ENCODE results near the gene PCDHGB5.
A peak's percentile ranks its signal among the peaks of the same experiment; 100 is the strongest.
"Not testable (repeated sequence)": the region's sequence is repeated elsewhere in the genome, so short reads cannot be mapped to it uniquely, and the experiment has no call there.

The PCDHGB5 gene

GRCh38 chr5:141413540-141414069 is 15.9 kb downstream of the PCDHGB5 start:
- DNase-seq = no peak

DNA sequence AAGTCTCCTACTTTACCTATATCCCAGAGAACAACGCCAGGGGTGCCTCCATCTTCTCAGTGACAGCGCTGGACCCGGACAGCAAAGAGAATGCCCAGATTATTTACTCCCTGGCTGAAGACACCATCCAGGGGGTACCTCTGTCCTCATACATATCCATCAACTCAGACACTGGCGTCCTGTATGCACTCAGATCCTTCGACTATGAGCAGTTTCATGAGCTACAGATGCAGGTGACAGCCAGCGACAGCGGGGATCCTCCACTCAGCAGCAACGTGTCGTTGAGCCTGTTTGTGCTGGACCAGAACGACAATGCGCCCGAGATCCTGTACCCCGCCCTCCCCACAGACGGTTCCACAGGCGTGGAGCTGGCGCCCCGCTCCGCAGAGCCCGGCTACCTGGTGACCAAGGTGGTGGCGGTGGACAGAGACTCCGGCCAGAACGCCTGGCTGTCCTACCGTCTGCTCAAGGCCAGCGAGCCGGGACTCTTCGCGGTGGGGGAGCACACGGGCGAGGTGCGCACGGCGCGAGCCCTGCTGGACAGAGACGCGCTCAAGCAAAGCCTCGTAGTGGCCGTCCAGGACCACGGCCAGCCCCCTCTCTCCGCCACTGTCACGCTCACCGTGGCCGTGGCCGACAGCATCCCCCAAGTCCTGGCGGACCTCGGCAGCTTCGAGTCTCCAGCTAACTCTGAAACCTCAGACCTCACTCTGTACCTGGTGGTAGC is 17.0 kb downstream of the PCDHGB5 start:
- not testable (repeated sequence) for DNase-seq

- DNase-seq = not testable (repeated sequence)
These were observed 17.5 kb downstream of the PCDHGB5 start for GRCh38 chr5:141415275-141415618.

- peak; percentile 13 for DNase-seq
These were observed 19.9 kb downstream of the PCDHGB5 start, which contains the start of gene PCDHGB7 for GRCh38 chr5:141417494-141418172. PCDHGB7 (plus strand) TSS chr5:141417677; CDS start chr5:141417860, 183 bp downstream.

DNA sequence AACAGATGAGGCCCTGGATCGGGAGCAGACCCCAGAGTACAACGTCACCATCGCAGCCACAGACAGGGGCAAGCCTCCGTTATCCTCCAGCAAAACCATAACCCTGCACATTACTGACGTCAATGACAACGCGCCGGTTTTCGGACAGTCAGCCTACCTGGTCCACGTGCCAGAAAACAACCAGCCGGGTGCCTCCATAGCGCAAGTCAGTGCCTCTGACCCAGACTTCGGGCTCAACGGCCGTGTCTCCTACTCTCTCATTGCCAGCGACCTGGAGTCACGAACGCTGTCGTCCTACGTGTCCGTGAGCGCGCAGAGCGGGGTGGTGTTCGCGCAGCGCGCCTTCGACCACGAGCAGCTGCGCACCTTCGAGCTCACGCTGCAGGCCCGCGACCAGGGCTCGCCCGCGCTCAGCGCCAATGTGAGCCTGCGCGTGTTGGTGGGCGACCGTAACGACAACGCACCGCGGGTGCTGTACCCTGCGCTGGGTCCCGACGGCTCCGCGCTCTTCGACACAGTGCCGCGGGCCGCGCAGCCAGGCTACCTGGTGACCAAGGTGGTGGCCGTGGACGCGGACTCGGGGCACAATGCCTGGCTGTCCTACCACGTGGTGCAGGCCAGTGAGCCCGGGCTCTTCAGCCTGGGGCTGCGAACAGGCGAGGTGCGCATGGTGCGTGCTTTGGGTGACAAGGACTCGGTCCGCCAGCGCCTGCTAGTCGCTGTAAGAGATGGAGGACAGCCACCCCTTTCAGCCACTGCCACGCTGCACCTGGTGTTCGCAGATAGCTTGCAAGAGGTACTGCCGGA is 21.5 kb downstream of the PCDHGB5 start:
- DNase-seq = no peak

GRCh38 chr5:141420855-141421488 is 23.2 kb downstream of the PCDHGB5 start, which contains the start of gene PCDHGA11:
PCDHGA11 (plus strand) TSS chr5:141421051; CDS start chr5:141421228, 177 bp downstream.
- DNase-seq = no peak

DNA sequence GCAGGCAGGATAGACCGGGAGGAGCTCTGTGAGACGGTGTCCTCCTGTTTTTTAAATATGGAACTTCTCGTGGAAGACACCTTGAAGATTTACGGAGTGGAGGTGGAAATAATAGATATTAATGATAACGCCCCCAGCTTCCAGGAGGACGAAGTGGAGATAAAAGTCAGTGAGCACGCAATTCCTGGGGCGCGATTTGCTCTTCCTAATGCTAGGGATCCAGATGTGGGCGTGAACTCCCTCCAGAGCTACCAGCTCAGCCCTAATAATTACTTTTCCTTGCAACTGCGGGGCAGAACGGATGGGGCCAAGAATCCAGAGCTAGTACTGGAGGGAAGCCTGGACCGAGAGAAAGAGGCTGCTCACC is 23.7 kb downstream of the PCDHGB5 start:
- no peak for DNase-seq

DNA sequence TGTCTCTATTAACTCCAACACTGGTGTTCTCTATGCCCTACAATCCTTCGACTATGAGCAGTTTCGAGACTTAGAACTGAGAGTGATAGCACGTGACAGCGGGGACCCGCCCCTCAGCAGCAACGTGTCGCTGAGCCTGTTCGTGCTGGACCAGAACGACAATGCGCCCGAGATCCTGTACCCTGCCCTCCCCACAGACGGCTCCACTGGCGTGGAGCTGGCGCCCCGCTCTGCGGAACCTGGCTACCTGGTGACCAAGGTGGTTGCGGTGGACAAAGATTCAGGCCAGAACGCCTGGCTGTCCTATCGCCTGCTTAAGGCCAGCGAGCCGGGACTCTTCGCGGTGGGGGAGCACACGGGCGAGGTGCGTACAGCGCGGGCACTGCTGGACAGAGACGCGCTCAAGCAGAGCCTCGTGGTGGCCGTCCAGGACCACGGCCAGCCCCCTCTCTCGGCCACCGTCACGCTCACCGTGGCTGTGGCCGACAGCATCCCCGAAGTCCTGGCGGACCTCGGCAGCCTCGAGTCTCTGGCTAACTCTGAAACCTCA is 25.1 kb downstream of the PCDHGB5 start:
- no peak for DNase-seq

DNA sequence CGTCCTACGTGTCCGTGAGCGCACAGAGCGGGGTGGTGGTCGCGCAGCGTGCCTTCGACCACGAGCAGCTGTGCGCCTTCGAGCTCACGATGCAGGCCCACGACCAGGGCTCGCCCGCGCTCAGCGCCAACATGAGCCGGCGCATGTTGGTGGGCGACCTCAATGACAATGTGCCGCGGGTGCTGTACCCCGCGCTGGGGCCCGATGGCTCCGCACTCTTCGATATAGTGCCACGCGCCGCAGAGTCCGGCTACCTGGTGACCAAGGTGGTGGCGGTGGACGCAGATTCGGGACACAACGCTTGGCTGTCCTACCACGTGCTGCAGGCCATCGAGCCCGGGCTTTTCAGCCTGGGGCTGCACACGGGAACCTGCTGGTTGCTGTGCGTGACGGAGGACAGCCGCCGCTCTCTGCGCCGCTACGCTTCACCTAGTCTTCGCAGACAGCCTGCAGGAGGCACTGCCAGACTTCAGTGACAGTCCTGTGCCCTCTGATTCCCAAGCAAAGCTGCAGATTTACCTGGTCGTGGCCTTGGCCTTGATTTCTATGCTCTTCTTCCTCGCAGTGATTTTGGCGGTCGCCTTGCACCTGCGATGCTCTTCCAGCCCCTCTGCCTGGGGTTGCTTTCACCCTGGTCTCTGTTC is 30.2 kb downstream of the PCDHGB5 start:
- DNase-seq = no peak

DNA sequence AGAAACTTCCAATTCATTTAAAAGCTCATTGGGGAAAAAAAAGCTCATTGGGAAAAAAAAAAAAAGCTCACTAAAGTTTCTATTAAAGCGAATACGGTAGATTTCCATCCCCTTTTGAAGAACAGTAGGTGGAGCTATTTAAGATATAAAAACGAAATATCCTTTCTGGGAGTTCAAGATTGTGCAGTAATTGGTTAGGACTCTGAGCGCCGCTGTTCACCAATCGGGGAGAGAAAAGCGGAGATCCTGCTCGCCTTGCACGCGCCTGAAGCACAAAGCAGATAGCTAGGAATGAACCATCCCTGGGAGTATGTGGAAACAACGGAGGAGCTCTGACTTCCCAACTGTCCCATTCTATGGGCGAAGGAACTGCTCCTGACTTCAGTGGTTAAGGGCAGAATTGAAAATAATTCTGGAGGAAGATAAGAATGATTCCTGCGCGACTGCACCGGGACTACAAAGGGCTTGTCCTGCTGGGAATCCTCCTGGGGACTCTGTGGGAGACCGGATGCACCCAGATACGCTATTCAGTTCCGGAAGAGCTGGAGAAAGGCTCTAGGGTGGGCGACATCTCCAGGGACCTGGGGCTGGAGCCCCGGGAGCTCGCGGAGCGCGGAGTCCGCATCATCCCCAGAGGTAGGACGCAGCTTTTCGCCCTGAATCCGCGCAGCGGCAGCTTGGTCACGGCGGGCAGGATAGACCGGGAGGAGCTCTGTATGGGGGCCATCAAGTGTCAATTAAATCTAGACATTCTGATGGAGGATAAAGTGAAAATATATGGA is 32.8 kb downstream of the PCDHGB5 start, which contains the start of gene PCDHGA12:
Gene PCDHGA12 (plus strand): TSS at position 176 of the 782 bp plus-strand sequence. CDS start 253 bp downstream, at position 429.
- DNase-seq = no peak

DNA sequence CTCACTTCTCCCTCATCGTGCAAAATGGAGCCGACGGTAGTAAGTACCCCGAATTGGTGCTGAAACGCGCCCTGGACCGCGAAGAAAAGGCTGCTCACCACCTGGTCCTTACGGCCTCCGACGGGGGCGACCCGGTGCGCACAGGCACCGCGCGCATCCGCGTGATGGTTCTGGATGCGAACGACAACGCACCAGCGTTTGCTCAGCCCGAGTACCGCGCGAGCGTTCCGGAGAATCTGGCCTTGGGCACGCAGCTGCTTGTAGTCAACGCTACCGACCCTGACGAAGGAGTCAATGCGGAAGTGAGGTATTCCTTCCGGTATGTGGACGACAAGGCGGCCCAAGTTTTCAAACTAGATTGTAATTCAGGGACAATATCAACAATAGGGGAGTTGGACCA is 33.5 kb downstream of the PCDHGB5 start:
- no peak for DNase-seq

DNA sequence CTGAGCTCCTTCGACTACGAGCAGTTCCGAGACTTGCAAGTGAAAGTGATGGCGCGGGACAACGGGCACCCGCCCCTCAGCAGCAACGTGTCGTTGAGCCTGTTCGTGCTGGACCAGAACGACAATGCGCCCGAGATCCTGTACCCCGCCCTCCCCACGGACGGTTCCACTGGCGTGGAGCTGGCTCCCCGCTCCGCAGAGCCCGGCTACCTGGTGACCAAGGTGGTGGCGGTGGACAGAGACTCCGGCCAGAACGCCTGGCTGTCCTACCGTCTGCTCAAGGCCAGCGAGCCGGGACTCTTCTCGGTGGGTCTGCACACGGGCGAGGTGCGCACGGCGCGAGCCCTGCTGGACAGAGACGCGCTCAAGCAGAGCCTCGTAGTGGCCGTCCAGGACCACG is 34.6 kb downstream of the PCDHGB5 start:
- DNase-seq = not testable (repeated sequence)

DNA sequence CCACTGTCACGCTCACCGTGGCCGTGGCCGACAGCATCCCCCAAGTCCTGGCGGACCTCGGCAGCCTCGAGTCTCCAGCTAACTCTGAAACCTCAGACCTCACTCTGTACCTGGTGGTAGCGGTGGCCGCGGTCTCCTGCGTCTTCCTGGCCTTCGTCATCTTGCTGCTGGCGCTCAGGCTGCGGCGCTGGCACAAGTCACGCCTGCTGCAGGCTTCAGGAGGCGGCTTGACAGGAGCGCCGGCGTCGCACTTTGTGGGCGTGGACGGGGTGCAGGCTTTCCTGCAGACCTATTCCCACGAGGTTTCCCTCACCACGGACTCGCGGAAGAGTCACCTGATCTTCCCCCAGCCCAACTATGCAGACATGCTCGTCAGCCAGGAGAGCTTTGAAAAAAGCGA is 35.0 kb downstream of the PCDHGB5 start:
- DNase-seq = not testable (repeated sequence)

- no peak for DNase-seq
These were observed 36.3 kb downstream of the PCDHGB5 start for GRCh38 chr5:141434006-141434405.

DNA sequence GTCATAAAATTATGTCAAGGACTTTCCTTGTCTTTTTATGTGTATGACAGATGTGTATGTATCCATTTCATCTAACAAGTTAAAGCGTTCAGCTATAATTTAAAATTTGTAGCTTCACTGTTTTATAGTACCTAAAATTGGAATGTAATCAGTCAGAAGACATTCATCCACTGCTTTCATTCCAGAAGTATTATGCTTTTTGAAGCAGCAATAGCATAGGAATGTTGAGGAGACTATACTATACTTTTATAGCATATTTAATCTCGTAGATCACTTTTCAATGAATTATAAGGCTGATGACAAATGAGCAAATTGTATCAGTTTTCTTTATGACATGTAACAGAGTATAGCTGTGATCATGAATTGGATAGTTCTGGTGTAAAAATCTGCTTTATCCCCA is 39.5 kb downstream of the PCDHGB5 start:
- no peak for DNase-seq

- no peak for DNase-seq
These were observed 41.8 kb downstream of the PCDHGB5 start for GRCh38 chr5:141439411-141440141.

DNA sequence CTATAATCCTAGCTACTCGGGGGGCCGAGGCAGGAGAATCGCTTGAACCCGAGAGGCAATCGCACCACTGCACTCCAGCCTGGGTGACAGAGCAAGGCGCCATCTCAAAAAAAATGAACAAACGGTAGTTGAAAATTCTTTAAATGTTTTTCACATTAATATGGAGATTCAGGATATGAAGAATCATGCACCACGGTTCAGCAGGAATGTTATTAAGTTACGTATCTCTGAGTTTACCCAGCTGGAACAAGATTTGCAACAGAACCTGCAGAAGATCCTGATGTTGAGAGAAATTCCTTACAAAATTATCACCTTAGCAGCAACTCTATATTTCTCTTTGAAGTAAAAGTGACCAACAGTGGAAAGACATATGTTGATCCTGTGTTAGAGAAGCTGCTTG is 42.6 kb downstream of the PCDHGB5 start:
- no peak for DNase-seq

- DNase-seq = no peak
These were observed 43.9 kb downstream of the PCDHGB5 start for GRCh38 chr5:141441571-141442170.
